Measurements from ENCODE around the gene ADTRP.
"Not testable (repeated sequence)": the region's sequence is repeated elsewhere in the genome, so short reads cannot be mapped to it uniquely, and the experiment has no call there.

Gene ADTRP

GRCh38 chr6:11702089-11702488, 76.5 kb downstream of the ADTRP start:
- in situ Hi-C loops (cut with MboI; ENCODE audit: low sequenced_read_pairs) = no loop called here

GRCh38 chr6:11701573-11701972, 77.0 kb downstream of the ADTRP start:
- in situ Hi-C loops (cut with MboI; ENCODE audit: low sequenced_read_pairs) = no loop called here

DNA sequence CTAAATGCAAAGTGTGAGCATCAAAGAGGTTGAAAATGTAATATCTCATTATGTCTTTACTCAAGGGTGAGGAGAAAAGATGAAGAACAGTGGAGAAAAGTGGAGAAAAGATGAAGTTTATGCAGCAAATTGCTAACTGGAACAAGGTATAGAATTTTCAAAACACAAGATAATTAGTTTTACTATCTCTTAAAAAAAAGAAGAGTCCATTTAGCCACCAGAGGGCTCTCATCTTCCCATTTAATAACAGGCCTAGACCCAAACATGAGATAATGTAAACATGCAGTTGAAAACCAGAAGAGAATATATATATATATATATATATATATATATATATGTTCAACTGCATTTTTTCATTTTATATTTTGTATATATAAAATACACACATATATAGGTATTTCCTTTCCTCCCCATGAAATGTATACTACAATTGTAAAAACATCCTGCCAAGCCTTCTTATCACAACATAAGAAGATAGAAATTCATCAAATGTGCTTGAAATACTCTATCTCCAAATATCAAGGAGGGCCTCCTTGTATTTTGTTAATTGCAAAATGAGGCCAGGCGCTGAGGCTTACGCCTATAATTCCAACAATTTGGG, 78.4 kb downstream of the ADTRP start:
- in situ Hi-C loops (cut with MboI; ENCODE audit: low sequenced_read_pairs) = no loop called here

- in situ Hi-C loops (cut with MboI; ENCODE audit: low sequenced_read_pairs) = no loop called here
These were observed 79.0 kb downstream of the ADTRP start for GRCh38 chr6:11699576-11699975.

DNA sequence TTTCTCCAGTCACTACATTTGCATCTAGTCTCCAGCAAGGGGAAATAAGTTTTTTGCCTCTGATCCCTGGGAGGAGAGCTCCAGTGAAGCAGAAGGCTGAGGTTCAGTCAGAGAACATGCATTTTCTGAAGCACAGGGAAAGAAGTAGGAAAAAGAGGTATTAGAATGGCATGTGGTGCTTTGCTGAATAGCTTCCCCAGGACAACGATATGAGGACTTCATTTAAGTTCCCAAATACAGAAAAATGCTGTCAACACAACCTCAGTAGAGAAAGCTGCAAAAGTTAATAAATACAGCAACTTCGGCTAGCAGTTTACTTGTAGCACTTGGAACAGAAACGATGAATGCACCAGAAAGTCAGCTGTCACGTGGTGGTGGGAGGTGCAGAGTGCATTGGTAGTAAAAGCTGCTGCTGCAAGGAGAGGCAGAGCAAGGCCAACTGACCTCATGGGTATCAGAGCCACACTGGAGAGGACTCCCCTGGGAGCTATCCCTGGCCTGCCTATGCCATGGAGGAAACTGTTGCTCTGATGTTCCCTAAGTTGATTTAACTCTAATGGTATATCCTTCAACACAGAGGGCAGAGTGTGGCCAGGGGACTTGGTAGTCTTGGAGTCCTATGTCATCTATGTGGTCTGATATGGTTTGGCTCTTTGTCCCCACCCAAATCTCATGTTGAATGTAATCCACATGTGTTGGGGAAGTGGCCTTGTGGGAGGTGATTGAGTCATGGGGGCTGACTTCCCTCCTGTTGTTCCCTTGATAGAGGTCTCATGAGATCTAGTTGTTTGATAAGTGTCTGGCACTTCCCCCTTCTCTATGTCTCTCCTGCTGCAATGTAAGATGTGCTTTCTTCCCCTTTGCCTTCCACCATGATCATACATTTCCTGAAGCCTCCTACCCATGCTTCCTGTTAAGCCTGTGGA, 85.9 kb downstream of the ADTRP start:
- in situ Hi-C loops (cut with MboI; ENCODE audit: low sequenced_read_pairs) = no loop called here

- in situ Hi-C loops (cut with MboI; ENCODE audit: low sequenced_read_pairs) = no loop called here
These were observed 88.8 kb downstream of the ADTRP start for GRCh38 chr6:11689847-11690246.

DNA sequence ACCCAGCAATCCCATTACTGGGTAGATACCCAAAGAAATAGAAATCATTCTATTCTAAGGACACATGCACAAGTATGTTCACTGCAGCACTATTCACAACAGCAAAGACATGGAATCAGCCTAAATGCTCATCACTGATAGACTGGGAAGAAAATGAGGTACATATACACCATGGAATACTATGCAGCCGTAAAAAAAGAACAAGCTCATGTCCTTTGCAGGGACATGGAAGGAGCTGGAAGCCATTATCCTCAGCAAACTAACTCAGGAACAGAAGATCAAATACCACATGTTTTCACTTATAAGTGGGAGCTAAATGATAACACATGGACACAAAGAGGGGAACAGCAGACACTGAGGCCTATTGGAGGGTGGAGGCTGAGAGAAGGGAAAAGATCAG, 89.2 kb downstream of the ADTRP start:
- in situ Hi-C loops (cut with MboI; ENCODE audit: low sequenced_read_pairs) = not testable (repeated sequence)

- in situ Hi-C loops (cut with MboI; ENCODE audit: low sequenced_read_pairs) = no loop called here
These were observed 90.2 kb downstream of the ADTRP start for GRCh38 chr6:11688425-11688709.

GRCh38 chr6:11685481-11686093, 93.0 kb downstream of the ADTRP start:
- in situ Hi-C loops (cut with MboI; ENCODE audit: low sequenced_read_pairs) = no loop called here

GRCh38 chr6:11684901-11685480, 93.6 kb downstream of the ADTRP start:
- in situ Hi-C loops (cut with MboI; ENCODE audit: low sequenced_read_pairs) = no loop called here

- in situ Hi-C loops (cut with MboI; ENCODE audit: low sequenced_read_pairs) = no loop called here
These were observed 94.7 kb downstream of the ADTRP start for GRCh38 chr6:11683871-11684270.

GRCh38 chr6:11682561-11682975, 96.0 kb downstream of the ADTRP start:
- in situ Hi-C loops (cut with MboI; ENCODE audit: low sequenced_read_pairs) = no loop called here

- in situ Hi-C loops (cut with MboI; ENCODE audit: low sequenced_read_pairs) = no loop called here
These were observed 96.8 kb downstream of the ADTRP start for GRCh38 chr6:11681770-11682169.

GRCh38 chr6:11681357-11681756, 97.2 kb downstream of the ADTRP start:
- in situ Hi-C loops (cut with MboI; ENCODE audit: low sequenced_read_pairs) = no loop called here

DNA sequence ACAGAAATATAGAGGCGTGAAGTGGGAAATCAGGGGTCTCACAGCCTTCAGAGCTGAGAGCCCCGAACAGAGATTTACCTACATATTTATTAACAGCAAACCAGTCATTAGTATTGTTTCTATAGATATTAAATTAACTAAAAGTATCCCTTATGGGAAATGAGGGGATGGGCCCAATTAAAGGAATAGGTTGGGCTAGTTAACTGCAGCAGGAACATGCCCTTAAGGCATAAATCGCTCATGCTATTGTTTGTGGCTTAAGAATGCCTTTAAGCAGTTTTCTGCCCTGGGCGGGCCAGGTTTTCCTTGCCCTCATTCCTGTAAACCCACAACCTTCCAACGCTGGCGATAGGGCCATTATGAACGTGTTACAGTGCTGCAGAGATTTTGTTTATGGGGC, 98.1 kb downstream of the ADTRP start:
- in situ Hi-C loops (cut with MboI; ENCODE audit: low sequenced_read_pairs) = not testable (repeated sequence)

DNA sequence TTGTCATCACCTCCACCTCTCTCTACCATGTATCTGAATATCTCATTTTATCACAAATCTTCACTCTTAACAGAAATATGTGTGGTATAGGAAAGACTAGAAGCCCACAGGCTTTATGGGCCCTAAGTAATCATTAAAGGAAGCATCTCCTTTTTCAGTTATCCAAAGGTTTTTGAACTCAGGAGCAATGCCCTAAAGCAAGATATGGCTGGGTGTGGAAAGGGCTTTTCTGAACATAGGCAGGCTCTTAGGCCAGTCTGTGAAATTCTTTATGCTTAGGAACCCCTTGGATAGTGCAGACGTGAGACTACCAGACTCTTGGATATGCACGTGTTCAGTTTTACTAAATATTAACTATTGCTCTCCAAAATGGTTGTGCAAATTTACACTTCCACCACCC, 99.5 kb downstream of the ADTRP start:
- in situ Hi-C loops (cut with MboI; ENCODE audit: low sequenced_read_pairs) = no loop called here

DNA sequence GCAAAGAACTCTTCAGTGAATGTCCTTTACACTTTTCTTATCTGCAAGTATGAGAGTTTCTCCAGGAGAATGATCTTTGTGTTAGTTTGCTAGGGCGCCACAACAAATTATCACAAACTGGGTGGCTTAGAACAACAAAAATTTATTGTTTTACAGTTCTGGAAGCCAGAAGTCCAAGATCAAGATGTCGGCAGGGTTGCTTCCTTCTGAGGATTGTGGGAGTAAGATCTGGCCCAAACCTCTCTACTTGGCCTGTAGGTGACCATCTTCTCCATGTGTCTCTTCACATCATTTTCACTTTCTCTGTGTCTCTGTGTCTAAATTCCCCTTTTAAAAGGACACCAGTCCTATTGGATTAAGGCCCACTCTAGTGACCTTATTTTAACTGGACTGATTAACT, 103.0 kb downstream of the ADTRP start:
- in situ Hi-C loops (cut with MboI; ENCODE audit: low sequenced_read_pairs) = no loop called here

DNA sequence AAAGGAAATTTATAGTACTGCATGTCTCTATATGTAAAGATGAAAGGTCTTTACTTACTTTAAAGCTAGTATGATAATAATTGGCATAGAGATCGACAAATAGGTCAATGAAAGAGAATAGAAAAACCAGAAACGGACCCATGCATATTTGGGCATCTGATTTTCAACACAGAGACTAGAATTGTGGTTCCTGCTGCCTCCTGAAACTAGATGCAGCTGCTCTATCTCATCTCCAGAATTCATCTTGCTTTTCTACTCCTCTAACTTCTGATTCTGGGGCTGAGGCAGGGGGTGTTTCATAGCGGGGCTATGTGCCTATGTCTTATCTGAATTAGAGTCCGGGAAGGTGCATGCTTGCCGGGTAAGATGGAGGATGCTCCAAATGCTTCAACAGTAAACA, 105.9 kb downstream of the ADTRP start:
- in situ Hi-C loops (cut with MboI; ENCODE audit: low sequenced_read_pairs) = loop anchor here (25.0 kb wide), 1 partner anchor 615 kb away; the partner anchor contains the start of gene EDN1

DNA sequence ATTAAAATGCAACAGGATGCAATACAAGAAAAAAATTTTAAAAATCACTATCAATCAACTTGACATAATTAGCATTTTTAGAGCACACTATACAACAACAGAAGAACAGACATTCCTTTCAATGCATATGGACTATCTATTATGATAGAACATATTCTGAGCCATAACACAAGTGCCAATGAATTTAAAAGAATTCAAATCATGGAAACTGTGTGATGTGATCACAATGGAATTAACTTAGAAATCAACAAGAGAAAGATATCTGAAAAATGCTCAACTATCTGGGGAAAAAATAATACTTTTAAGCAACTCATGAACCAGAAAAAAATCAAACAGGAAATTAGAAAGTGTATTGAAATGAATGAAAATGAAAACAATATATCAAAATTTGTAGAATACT, 106.3 kb downstream of the ADTRP start:
- in situ Hi-C loops (cut with MboI; ENCODE audit: low sequenced_read_pairs) = loop anchor here (25.0 kb wide), 1 partner anchor 615 kb away; the partner anchor contains the start of gene EDN1

DNA sequence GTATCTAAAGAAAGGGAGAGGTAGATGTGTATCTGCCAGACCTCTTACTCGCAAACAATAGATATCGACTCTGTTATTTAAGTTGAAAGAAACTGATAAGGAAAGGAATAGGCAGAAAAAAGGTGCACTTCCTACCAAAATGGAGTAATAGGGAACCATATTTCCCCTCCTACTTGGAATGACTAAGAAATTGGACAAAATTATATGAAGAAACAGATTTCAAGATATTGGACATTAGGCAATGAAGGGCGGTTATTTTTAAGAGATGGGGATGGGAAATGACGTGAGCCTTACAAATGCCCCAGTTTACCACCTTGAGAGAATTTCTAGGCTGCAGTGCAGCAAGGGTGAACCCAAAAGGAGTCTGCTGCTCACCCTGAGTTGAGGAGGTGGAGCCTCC, 108.9 kb downstream of the ADTRP start:
- in situ Hi-C loops (cut with MboI; ENCODE audit: low sequenced_read_pairs) = loop anchor here (25.0 kb wide), 1 partner anchor 618 kb away; the partner anchor contains the start of gene EDN1

DNA sequence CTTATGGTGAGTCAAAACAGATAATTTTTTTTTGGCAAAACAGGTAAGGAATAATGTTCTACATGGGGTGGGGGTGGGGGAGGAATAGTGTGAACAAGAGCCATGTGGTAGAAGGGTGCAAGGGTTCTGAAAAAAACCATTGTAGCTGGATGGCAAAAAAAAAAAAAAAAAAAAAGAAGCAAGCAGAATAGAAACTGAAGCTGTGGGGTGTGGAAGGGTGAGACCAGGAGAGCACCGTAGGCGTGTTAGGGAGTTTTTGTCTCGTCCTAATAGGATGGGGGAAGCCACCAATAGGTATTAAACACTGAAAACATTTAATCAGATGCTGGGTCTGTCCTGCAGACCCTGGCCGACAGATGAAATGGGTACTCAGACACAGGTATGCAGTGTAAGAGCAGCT, 110.1 kb downstream of the ADTRP start:
- in situ Hi-C loops (cut with MboI; ENCODE audit: low sequenced_read_pairs) = loop anchor here (25.0 kb wide), 1 partner anchor 619 kb away; the partner anchor contains the start of gene EDN1

Data from HL-60/S4 treated with phorbol 12-myristate 13-acetate at 8.2 ng/mL for 4 days and 3 days (cell line).